Measurements from ENCODE around the gene UGT2A1.

- no peak for TF ChIP-seq POLR2A (IDR thresholded peaks at IDR 0.05)
- TF ChIP-seq, protein P1, sequence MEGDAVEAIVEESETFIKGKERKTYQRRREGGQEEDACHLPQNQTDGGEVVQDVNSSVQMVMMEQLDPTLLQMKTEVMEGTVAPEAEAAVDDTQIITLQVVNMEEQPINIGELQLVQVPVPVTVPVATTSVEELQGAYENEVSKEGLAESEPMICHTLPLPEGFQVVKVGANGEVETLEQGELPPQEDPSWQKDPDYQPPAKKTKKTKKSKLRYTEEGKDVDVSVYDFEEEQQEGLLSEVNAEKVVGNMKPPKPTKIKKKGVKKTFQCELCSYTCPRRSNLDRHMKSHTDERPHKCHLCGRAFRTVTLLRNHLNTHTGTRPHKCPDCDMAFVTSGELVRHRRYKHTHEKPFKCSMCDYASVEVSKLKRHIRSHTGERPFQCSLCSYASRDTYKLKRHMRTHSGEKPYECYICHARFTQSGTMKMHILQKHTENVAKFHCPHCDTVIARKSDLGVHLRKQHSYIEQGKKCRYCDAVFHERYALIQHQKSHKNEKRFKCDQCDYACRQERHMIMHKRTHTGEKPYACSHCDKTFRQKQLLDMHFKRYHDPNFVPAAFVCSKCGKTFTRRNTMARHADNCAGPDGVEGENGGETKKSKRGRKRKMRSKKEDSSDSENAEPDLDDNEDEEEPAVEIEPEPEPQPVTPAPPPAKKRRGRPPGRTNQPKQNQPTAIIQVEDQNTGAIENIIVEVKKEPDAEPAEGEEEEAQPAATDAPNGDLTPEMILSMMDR (IDR thresholded peaks at IDR 0.05) = no peak
These were observed 3.4 kb downstream of the UGT2A1 start for GRCh38 chr4:69649629-69650028.
